ENCODE results near the gene LIPT1.
"Not testable (repeated sequence)": the region's sequence is repeated elsewhere in the genome, so short reads cannot be mapped to it uniquely, and the experiment has no call there.

Gene LIPT1

GRCh38 chr2:99154643-99155536 is at the start of gene LIPT1, which contains the start of gene TSGA10:
LIPT1 (plus strand) TSS chr2:99154967; CDS start chr2:99161958, 6,991 bp downstream.
TSGA10 (minus strand) TSS chr2:99154942; CDS start chr2:99109439, 45,503 bp downstream.
- DNase-seq, result peak; percentile 93

- DNase-seq, result no peak
Observed at GRCh38 chr2:99106913-99107312, 47.9 kb upstream of the LIPT1 start.

- DNase-seq, result no peak
Observed at GRCh38 chr2:99111236-99111635, 43.5 kb upstream of the LIPT1 start.

- DNase-seq, result no peak
Observed at GRCh38 chr2:99111945-99112344, 42.8 kb upstream of the LIPT1 start.

- DNase-seq, result no peak
Observed at GRCh38 chr2:99112617-99113016, 42.1 kb upstream of the LIPT1 start.

GRCh38 chr2:99127981-99128380 is 26.8 kb upstream of the LIPT1 start:
- DNase-seq, result no peak

GRCh38 chr2:99135044-99135556 is 19.7 kb upstream of the LIPT1 start:
- not testable (repeated sequence) for DNase-seq

- no peak for DNase-seq
Observed at GRCh38 chr2:99139003-99139402, 15.8 kb upstream of the LIPT1 start.

- DNase-seq, result peak; percentile 2
Observed at GRCh38 chr2:99140056-99140859, 14.5 kb upstream of the LIPT1 start.

- DNase-seq, result no peak
Observed at GRCh38 chr2:99140860-99141109, 14.0 kb upstream of the LIPT1 start.

- peak; percentile 88 for DNase-seq
Observed at GRCh38 chr2:99141110-99142108, 13.4 kb upstream of the LIPT1 start, which contains the start of gene C2orf15. C2orf15 (plus strand) TSS chr2:99141707; CDS start chr2:99150559, 8,852 bp downstream.

- DNase-seq, result no peak
Observed at GRCh38 chr2:99150706-99151105, 4.1 kb upstream of the LIPT1 start.

- no peak for DNase-seq
Observed at GRCh38 chr2:99152199-99152895, 2.4 kb upstream of the LIPT1 start.

- DNase-seq, result no peak
Observed at GRCh38 chr2:99153921-99154604, 704 bp upstream of the LIPT1 start.

- no peak for DNase-seq
Observed at GRCh38 chr2:99156891-99157290, 2.1 kb downstream of the LIPT1 start.

- DNase-seq, result no peak
Observed at GRCh38 chr2:99158599-99158998, 3.8 kb downstream of the LIPT1 start.

- DNase-seq, result no peak
Observed at GRCh38 chr2:99159594-99159993, 4.8 kb downstream of the LIPT1 start.

GRCh38 chr2:99166218-99166617 is 11.5 kb downstream of the LIPT1 start:
- no peak for DNase-seq

- DNase-seq, result no peak
Observed at GRCh38 chr2:99169534-99169933, 14.8 kb downstream of the LIPT1 start.

GRCh38 chr2:99171377-99172140 is 16.8 kb downstream of the LIPT1 start:
- no peak for DNase-seq
